NCI-H2196 (cell line): Measurements from ENCODE around the gene LEKR1.
"Not testable (repeated sequence)": the region's sequence is repeated elsewhere in the genome, so short reads cannot be mapped to it uniquely, and the experiment has no call there.

Experiments
- DNase-seq: peaks from one replicate; lab custom pipeline; 2025; ENCODE audit not compliant: unreplicated experiment; lab: John Stamatoyannopoulos, UW

Gene LEKR1

GRCh38 chr3:156834435-156834834, 8.3 kb downstream of the LEKR1 start:
- no peak for DNase-seq

- DNase-seq: no peak
These were observed 8.9 kb downstream of the LEKR1 start for GRCh38 chr3:156834962-156835535.

- DNase-seq: no peak
These were observed 10.5 kb downstream of the LEKR1 start for GRCh38 chr3:156836701-156837100.

GRCh38 chr3:156837115-156837514, 11.0 kb downstream of the LEKR1 start:
- no peak for DNase-seq

- no peak for DNase-seq
These were observed 11.9 kb downstream of the LEKR1 start for GRCh38 chr3:156838035-156838434.

GRCh38 chr3:156840826-156841689, 14.9 kb downstream of the LEKR1 start:
- DNase-seq: no peak

- DNase-seq: no peak
These were observed 17.1 kb downstream of the LEKR1 start for GRCh38 chr3:156843071-156843808.

- no peak for DNase-seq
These were observed 21.7 kb downstream of the LEKR1 start for GRCh38 chr3:156847752-156848448.

GRCh38 chr3:156859578-156859977, 33.4 kb downstream of the LEKR1 start:
- DNase-seq: no peak

GRCh38 chr3:156860873-156861272, 34.7 kb downstream of the LEKR1 start:
- DNase-seq: no peak

GRCh38 chr3:156862338-156862737, 36.2 kb downstream of the LEKR1 start:
- no peak for DNase-seq

- no peak for DNase-seq
These were observed 39.6 kb downstream of the LEKR1 start for GRCh38 chr3:156865732-156866131.

- no peak for DNase-seq
These were observed 41.0 kb downstream of the LEKR1 start for GRCh38 chr3:156867174-156867573.

GRCh38 chr3:156867920-156868319, 41.8 kb downstream of the LEKR1 start:
- DNase-seq: no peak

- DNase-seq: no peak
These were observed 47.8 kb downstream of the LEKR1 start for GRCh38 chr3:156873906-156874305.

- not testable (repeated sequence) for DNase-seq
These were observed 53.3 kb downstream of the LEKR1 start for GRCh38 chr3:156879491-156879890.

- DNase-seq: no peak
These were observed 59.6 kb downstream of the LEKR1 start for GRCh38 chr3:156885761-156886160.

GRCh38 chr3:156888176-156888575, 62.0 kb downstream of the LEKR1 start:
- no peak for DNase-seq

- DNase-seq: no peak
These were observed 62.4 kb downstream of the LEKR1 start for GRCh38 chr3:156888576-156888975.

GRCh38 chr3:156892701-156893100, 66.5 kb downstream of the LEKR1 start:
- no peak for DNase-seq

GRCh38 chr3:156895374-156895773, 69.2 kb downstream of the LEKR1 start:
- DNase-seq: not testable (repeated sequence)
